Stomach (tissue), 9 donors: ENCODE results near the gene CCNB3. TPM values are rescaled to one million over a fixed set of nuclear protein-coding genes. Genes with fewer than 3 reads are reported as not detected.
A peak's percentile ranks its signal among the peaks of the same experiment; 100 is the strongest.

Source experiments
- DNase-seq, 2 donors: peaks; one replicate each; pipeline versions ENCODE4 v3.0.0 to v3.0.0-alpha.2; 2013 to 2019
- H3K27ac ChIP-seq, 5 donors: fragments of 200-600 bp in 4 of 5; sonication (generic) in 4 of 5; one replicate each; pipeline ENCODE4 v1.5.1; 2013 to 2019; ENCODE audit warnings: mild to moderate bottlenecking in 1 of 5, moderate library complexity in 1 of 5
- H3K27me3 ChIP-seq, 3 donors: fragments of 200-600 bp; sonication (generic); one replicate each; pipeline ENCODE4 v1.5.1; 2017 to 2019; ENCODE audit warnings: mixed run types in 1 of 3
- H3K36me3 ChIP-seq, 4 donors: fragments of 200-600 bp; sonication (generic); 1 replicate in 3 of 4; 2 replicates in 1 of 4; pipeline ENCODE4 v1.5.1; 2016 to 2019
- H3K4me1 ChIP-seq, 4 donors: fragments of 200-600 bp; sonication (generic); one replicate each; pipeline ENCODE4 v1.5.1; 2016 to 2019
- H3K4me3 ChIP-seq, 4 donors: fragments of 200-600 bp; sonication (generic) in 3 of 4; one replicate each; pipeline ENCODE4 v1.5.1; 2016 to 2019; ENCODE audit warnings: mild to moderate bottlenecking in 1 of 4
- H3K9me3 ChIP-seq, 4 donors: fragments of 200-600 bp; sonication (generic); one replicate each; pipeline ENCODE4 v1.5.1; 2016 to 2019
- CTCF ChIP-seq, 7 experiments: fragments of 450-650 bp in 4 of 7; fragments of 200-600 bp in 3 of 7; sonication (generic) in 3 of 7; IDR thresholded peaks; one replicate each; pipeline ENCODE4 v1.5.1; 2016 to 2019; ENCODE audit warnings: antibody characterized with exemption in 7 of 7, control low read depth in 2 of 7, mild to moderate bottlenecking in 1 of 7
- EP300 ChIP-seq: sonication (generic); formaldehyde crosslinking; IDR thresholded peaks from one replicate; pipeline ENCODE4 v1.6.1; 2017; ENCODE audit warnings: antibody characterized with exemption
- POLR2A ChIP-seq, 4 donors: fragments of 450-650 bp; IDR thresholded peaks; one replicate each; pipeline ENCODE4 v1.6.1; 2016; ENCODE audit warnings: antibody characterized with exemption in 4 of 4, control low read depth in 2 of 4, mild to moderate bottlenecking in 1 of 4, moderate library complexity in 1 of 4
- POLR2AphosphoS5 ChIP-seq, 3 donors: sonication (generic); formaldehyde crosslinking; IDR thresholded peaks; one replicate each; pipeline ENCODE4 v1.6.1; 2016; ENCODE audit warnings: antibody characterized with exemption in 3 of 3
- WGBS, 5 donors: extraction: QIAGEN DNeasy Blood & Tissue Kit in 3 of 5; methylation state at CpG; one replicate each; pipeline versions ENCODE4 v1.1.5 to v1.1.7; 2013 to 2018; 5-methylcytosine and 5-hydroxymethylcytosine counted together
- intact Hi-C: fragments of 100-400 bp; cut with DNase I; formaldehyde crosslinking; loops from one replicate; pipeline ENCODE4 v1.15.1; 2023; ENCODE audit warnings: low total_unique reads
- polyA plus RNA-seq, 3 donors: library from polyadenylated mRNA; stranded (reverse); fragments of 200-250 nt; gene quantifications; one replicate each; pipeline ENCODE4 v1.2.3, GENCODE V29; 2013
- total RNA-seq, 5 donors: library from RNA; depleted of rRNA; stranded (reverse); fragments of >200 nt; gene quantifications; one replicate each; pipeline versions ENCODE4 v1.1.0 to v1.2.3, GENCODE V29; 2014 to 2016
- donor health status: healthy with polysubstance abuse.
- donor health status: Bipolar disorder and iron deficiency.
- donor health status: healthy.

Gene CCNB3
- total and polyA plus RNA-seq, 8 donors, result 0.12 to 0.37 (median 0.18) TPM; not detected in 3

GRCh38 chrX:50180073-50180940 lies 24.3 kb upstream of the CCNB3 start:
- H3K36me3 ChIP-seq, result no peaks in the 10 kb centered on the region
- no peak for TF ChIP-seq POLR2A (IDR thresholded peaks at IDR 0.05)
- TF ChIP-seq CTCF (IDR thresholded peaks at IDR 0.05), result no peak
- TF ChIP-seq POLR2AphosphoS5 (IDR thresholded peaks at IDR 0.05), result no peak
- TF ChIP-seq EP300, result no peak
- no peaks in the 10 kb centered on the region for H3K9me3 ChIP-seq
- no peak overlapping the region for H3K27ac ChIP-seq
- H3K4me3 ChIP-seq, result no peak overlapping the region
- H3K4me1 ChIP-seq, result no peaks in the 10 kb centered on the region
- intact Hi-C loops, result no loop called here
- WGBS, 5 donors, result 37 to 50% (median 43%) methylated on average over 8 to 10 of the region's 10 CpGs
- no peak for DNase-seq
- no peaks in the 10 kb centered on the region for H3K27me3 ChIP-seq

GRCh38 chrX:50183891-50184290 lies 20.7 kb upstream of the CCNB3 start:
- Histone ChIP-seq H3K36me3 (no peaks in the 10 kb centered on the region), H3K9me3 (no peaks in the 10 kb centered on the region), H3K4me1 (no peaks in the 10 kb centered on the region), H3K27me3 (no peaks in the 10 kb centered on the region), H3K4me3 (no peak overlapping the region), H3K27ac (peak overlapping the region in 1 of 5 donors; percentile 4)
- no peak for DNase-seq
- WGBS, 5 donors, result 24 to 59% (median 39%) methylated on average over 3 of the region's 3 CpGs
- TF ChIP-seq CTCF (IDR thresholded peaks at IDR 0.05) (no peak), POLR2A (IDR thresholded peaks at IDR 0.05) (no peak), EP300 (no peak)
- intact Hi-C loops, result no loop called here

- DNase-seq, result peak in 1 of 2 donors; percentile 20
- Histone ChIP-seq H3K36me3 (no peaks in the 10 kb centered on the region), H3K27ac (peak overlapping the region in 2 of 5 donors; percentile 0 to 6), H3K4me3 (no peak overlapping the region), H3K27me3 (no peaks in the 10 kb centered on the region), H3K4me1 (peaks cover 0 to 9% (median 0%) of the 10 kb centered on the region in 4 donors), H3K9me3 (no peaks in the 10 kb centered on the region)
- intact Hi-C loops, result no loop called here
- 47 to 62% (median 54%) methylated on average over 9 of the region's 9 CpGs for WGBS, 5 donors
- TF ChIP-seq POLR2A (IDR thresholded peaks at IDR 0.05) (no peak), CTCF (IDR thresholded peaks at IDR 0.05) (no peak), POLR2AphosphoS5 (IDR thresholded peaks at IDR 0.05) (no peak), EP300 (no peak)
These were observed 15.5 kb upstream of the CCNB3 start for GRCh38 chrX:50188859-50189600.

GRCh38 chrX:50198348-50198747 lies 6.2 kb upstream of the CCNB3 start:
- DNase-seq, result no peak
- Histone ChIP-seq H3K36me3 (no peaks in the 10 kb centered on the region), H3K4me3 (no peak overlapping the region), H3K27me3 (peaks cover 0 to 3% (median 0%) of the 10 kb centered on the region in 3 donors), H3K4me1 (no peaks in the 10 kb centered on the region), H3K27ac (no peak overlapping the region), H3K9me3 (no peaks in the 10 kb centered on the region)
- intact Hi-C loops, result no loop called here
- WGBS, 5 donors, result 47 to 56% (median 54%) methylated on average over 4 of the region's 4 CpGs
- no peak for TF ChIP-seq POLR2AphosphoS5 (IDR thresholded peaks at IDR 0.05)
- TF ChIP-seq EP300, result no peak
- TF ChIP-seq CTCF (IDR thresholded peaks at IDR 0.05), result no peak
- no peak for TF ChIP-seq POLR2A (IDR thresholded peaks at IDR 0.05)
